Cardiac fibroblast (primary cell): ENCODE results near the gene ANGPTL5.
"Not testable (repeated sequence)": the region's sequence is repeated elsewhere in the genome, so short reads cannot be mapped to it uniquely, and the experiment has no call there.

ENCODE experiments used
- DNase-seq, 2 donors: peaks; one replicate each; pipeline versions ENCODE4 v3.0.0 to v3.0.0-alpha.2; 2010; ENCODE audit warnings: low read depth in 2 of 2
- H3K4me3 ChIP-seq, 2 donors: replicated peaks in 1 of 2; 1 replicate in 1 of 2; 2 replicates in 1 of 2; pipeline ENCODE4 v1.5.1; 2011; ENCODE audit warnings: low read depth in 2 of 2, low read length in 2 of 2, mild to moderate bottlenecking in 2 of 2, moderate library complexity in 1 of 2
- TF ChIP-seq, protein P1 (sequence below): IDR thresholded peaks from one replicate; pipeline ENCODE4 v1.5.1; 2011; ENCODE audit warnings: low read depth, mild to moderate bottlenecking, low read length, inconsistent platforms

The ANGPTL5 gene

DNA sequence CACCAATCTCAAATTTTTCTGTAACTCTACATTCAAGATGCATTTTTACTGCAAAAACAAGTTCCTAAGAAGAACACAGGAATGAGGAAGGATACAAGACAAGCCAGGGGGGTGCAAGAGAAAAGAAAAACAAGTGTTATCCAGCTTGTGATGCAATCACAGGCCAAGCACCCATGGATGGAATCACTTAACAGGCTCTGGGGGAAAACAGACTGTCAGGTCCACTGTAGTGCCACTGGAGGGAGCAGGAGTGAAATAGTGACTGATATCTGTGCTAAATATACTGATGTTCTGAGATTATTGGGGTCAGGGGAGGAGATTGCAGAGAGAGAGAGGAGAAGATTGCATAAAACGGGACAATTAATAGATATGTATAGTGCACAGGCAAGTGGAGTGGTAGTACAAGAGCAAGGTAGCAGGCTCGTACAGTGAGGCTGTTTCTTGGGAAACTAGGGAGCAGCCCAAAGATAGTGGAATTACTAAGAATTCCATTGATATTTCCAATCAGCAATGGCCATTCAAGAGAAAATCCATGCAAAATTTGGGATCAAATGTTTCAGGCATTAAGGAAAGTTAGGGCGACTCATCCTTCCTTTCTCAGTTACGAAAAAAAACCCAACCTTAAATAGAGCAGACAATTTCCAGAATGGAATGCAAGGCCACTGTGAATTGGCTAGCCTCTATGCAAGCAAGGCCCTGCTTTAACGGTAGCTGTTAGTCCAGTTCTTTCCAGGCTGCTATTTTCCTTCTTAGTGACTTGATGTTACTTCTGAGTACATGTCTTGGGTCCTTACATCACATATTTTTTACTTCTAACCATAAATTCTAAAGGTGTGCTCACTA is 53.7 kb downstream of the ANGPTL5 start:
- DNase-seq = peak; percentile 78 to 81
- TF ChIP-seq, protein P1, sequence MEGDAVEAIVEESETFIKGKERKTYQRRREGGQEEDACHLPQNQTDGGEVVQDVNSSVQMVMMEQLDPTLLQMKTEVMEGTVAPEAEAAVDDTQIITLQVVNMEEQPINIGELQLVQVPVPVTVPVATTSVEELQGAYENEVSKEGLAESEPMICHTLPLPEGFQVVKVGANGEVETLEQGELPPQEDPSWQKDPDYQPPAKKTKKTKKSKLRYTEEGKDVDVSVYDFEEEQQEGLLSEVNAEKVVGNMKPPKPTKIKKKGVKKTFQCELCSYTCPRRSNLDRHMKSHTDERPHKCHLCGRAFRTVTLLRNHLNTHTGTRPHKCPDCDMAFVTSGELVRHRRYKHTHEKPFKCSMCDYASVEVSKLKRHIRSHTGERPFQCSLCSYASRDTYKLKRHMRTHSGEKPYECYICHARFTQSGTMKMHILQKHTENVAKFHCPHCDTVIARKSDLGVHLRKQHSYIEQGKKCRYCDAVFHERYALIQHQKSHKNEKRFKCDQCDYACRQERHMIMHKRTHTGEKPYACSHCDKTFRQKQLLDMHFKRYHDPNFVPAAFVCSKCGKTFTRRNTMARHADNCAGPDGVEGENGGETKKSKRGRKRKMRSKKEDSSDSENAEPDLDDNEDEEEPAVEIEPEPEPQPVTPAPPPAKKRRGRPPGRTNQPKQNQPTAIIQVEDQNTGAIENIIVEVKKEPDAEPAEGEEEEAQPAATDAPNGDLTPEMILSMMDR = peak; percentile 58
- no peak overlapping the region for H3K4me3 ChIP-seq

DNA sequence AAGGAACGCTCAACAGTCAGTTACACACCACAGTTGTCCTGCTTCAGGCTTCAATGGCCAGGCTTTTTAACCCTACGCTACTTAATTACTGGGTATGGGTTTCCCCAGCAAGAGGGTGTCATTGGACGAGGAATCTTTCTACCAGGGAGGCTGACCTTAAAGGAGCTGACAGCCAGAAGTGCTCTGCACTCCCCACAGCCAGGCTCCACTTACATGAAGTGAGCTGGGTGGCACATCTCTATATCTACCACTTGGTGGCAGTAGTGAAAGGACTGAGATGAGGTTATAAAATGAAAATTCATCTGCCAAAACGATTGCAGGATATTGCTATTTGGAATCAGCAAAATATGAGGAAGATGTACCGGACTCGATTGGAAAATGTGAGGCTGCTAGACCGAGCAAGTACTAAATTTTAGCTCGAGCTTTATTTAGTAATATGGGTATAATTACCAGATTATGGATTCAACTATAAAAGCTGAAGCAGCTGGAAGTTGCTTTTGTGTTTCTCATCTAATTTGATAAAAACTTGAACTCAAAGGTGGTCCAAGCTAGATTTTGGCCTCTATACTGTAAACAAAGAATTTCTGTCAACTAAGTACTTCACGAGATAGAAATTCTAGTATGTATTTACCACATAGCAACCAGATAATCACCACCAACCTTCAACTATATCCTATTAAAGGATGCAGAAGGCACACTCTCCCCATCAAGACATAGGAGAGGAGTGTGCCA is 55.5 kb downstream of the ANGPTL5 start:
- TF ChIP-seq, protein P1 = peak; percentile 81
- H3K4me3 ChIP-seq = no peak overlapping the region
- peak; percentile 79 to 81 for DNase-seq

DNA sequence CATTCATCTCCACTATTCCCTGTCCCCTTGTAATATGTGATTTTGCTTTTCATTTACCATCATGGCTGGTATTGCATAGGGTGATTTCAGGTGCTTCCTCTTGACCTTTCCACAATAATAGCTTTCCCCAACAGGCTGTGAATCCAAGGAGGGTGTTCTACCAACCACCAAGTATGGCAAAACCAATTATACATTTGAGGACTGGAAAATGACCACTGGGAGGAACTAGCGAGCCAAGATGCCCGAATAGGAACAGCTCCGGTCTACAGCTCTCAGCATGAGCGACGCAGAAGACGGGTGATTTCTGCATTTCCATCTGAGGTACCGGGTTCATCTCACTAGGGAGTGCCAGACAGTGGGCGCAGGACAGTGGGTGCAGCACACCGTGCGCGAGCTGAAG is 64.1 kb downstream of the ANGPTL5 start:
- TF ChIP-seq, protein P1 = peak; percentile 19
- DNase-seq = peak in 1 of 2 donors; percentile 29
- H3K4me3 ChIP-seq = not testable (repeated sequence)

DNA sequence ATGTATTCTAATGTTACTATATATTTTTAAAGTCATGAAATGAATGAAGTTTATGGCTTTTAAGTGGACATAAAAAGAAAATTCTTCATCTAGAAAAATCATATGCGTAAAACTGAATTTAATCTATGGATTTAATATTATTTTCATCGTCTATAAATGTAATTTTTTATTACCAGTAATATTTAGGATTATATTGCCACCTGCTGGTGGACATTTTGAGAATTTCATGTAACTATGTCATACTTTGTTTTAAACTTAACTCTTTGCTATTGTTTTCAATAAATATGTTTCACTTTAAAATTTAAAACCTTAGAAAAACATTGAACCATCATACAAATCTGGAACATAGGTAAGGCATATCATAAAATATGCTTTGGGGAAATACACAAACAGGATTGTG is 68.1 kb downstream of the ANGPTL5 start:
- no peak overlapping the region for H3K4me3 ChIP-seq
- peak; percentile 31 to 65 for DNase-seq
- TF ChIP-seq, protein P1 = peak; percentile 14

DNA sequence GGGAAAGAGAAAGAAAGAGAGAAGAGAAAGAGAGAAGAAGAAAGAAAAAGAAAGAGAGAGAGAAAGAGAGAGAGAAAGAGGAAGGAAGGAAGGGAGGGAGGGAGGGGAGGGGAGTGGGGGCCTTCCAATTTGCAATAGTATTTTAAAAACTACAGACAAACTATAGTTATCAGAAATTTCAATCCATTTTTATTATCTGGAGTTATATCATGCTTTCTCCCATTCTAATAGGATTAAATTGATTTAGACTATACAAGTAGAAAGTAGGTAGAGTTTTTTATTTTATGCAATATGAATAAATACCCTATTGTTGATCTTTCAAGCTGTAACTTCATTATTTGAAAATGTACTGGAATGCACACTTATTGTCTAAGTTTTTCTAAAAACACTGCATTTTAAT is 71.7 kb downstream of the ANGPTL5 start:
- no peak for DNase-seq
- TF ChIP-seq, protein P1 = no peak
- H3K4me3 ChIP-seq = no peak overlapping the region

DNA sequence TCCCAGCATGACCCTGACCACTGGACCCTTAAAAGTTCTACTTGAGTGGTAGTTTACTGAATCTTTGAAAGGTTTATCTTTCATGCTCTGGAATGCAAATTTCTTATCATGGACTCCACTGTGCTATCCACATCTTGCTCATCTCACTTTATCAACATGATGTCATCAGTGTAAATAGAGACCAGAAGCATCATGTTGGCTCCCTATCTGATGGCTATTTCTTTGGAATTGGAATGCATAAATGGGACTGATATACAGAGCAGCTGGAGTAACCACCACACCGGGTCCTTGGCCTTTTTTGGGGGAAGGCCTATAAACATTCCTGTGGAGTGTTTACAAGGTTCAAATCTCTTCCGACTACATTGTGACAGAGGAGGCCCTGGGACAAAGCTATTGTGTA is 75.6 kb downstream of the ANGPTL5 start:
- H3K4me3 ChIP-seq = no peak overlapping the region
- no peak for DNase-seq
- TF ChIP-seq, protein P1 = no peak
